Osteocyte (in vitro differentiated cells): ENCODE results near the gene BCAN. TPM values are rescaled to one million over a fixed set of nuclear protein-coding genes. Genes with fewer than 3 reads are reported as not detected.
"Not testable (repeated sequence)": the region's sequence is repeated elsewhere in the genome, so short reads cannot be mapped to it uniquely, and the experiment has no call there.

Source experiments
- DNase-seq: peaks from one replicate; pipeline ENCODE4 v3.0.0; 2021; ENCODE audit warnings: mixed read lengths; ENCODE audit not compliant: unreplicated experiment; ENCODE audit errors: extremely low spot score
- H3K27ac Mint-ChIP-seq: one replicate; pipeline ENCODE4 v1.8.0; 2021; ENCODE audit warnings: mild to moderate bottlenecking, mixed read lengths; ENCODE audit not compliant: unreplicated experiment
- H3K27me3 Mint-ChIP-seq: one replicate; pipeline ENCODE4 v1.8.0; 2021; ENCODE audit warnings: mixed read lengths; ENCODE audit not compliant: unreplicated experiment
- H3K36me3 Mint-ChIP-seq: one replicate; pipeline ENCODE4 v1.8.0; 2021; ENCODE audit warnings: mixed read lengths; ENCODE audit not compliant: unreplicated experiment
- H3K4me1 Mint-ChIP-seq: one replicate; pipeline ENCODE4 v1.8.0; 2021; ENCODE audit warnings: mixed read lengths; ENCODE audit not compliant: unreplicated experiment
- H3K4me3 Mint-ChIP-seq: one replicate; pipeline ENCODE4 v1.8.0; 2021; ENCODE audit warnings: mild to moderate bottlenecking, moderate library complexity, mixed read lengths; ENCODE audit not compliant: unreplicated experiment
- H3K9me3 Mint-ChIP-seq: one replicate; pipeline ENCODE4 v1.8.0; 2021; ENCODE audit warnings: mixed read lengths; ENCODE audit not compliant: unreplicated experiment
- CTCF ChIP-seq: fragments of 200-600 bp; sonication (generic); IDR thresholded peaks from 2 replicates; pipeline ENCODE4 v1.5.0; 2021; ENCODE audit warnings: antibody characterized with exemption, mild to moderate bottlenecking, moderate library complexity
- total RNA-seq: library from RNA; stranded (reverse); gene quantifications from 2 replicates; pipeline ENCODE4 v1.2.1, GENCODE V29; 2021

Gene BCAN
- total RNA-seq, 1 donor from 2014 or later, result 0.43 TPM

GRCh38 chr1:156624814-156625435, 17.0 kb upstream of the BCAN start:
- Mint-ChIP-seq H3K27ac (no peak overlapping the region), H3K36me3 (no peaks in the 10 kb centered on the region), H3K27me3 (peaks cover 57% of the 10 kb centered on the region), H3K4me1 (peaks cover 13% of the 10 kb centered on the region), H3K4me3 (peak overlapping the region; percentile 54), H3K9me3 (no peaks in the 10 kb centered on the region)
- TF ChIP-seq CTCF, result no peak
- no peak for DNase-seq

- no peak for DNase-seq
- Mint-ChIP-seq H3K9me3 (no peaks in the 10 kb centered on the region), H3K36me3 (no peaks in the 10 kb centered on the region), H3K27ac (no peak overlapping the region), H3K27me3 (peaks cover 57% of the 10 kb centered on the region), H3K4me3 (peak overlapping the region; percentile 40), H3K4me1 (peaks cover 13% of the 10 kb centered on the region)
- peak; percentile 81 for TF ChIP-seq CTCF
These were observed 16.4 kb upstream of the BCAN start for GRCh38 chr1:156625436-156626078.

GRCh38 chr1:156626079-156626438, 15.9 kb upstream of the BCAN start:
- H3K4me3 Mint-ChIP-seq, result no peak overlapping the region
- peaks cover 57% of the 10 kb centered on the region for H3K27me3 Mint-ChIP-seq
- DNase-seq, result no peak
- H3K9me3 Mint-ChIP-seq, result no peaks in the 10 kb centered on the region
- TF ChIP-seq CTCF, result no peak
- H3K27ac Mint-ChIP-seq, result no peak overlapping the region
- no peaks in the 10 kb centered on the region for H3K36me3 Mint-ChIP-seq
- H3K4me1 Mint-ChIP-seq, result peaks cover 13% of the 10 kb centered on the region

GRCh38 chr1:156627313-156627880, 14.5 kb upstream of the BCAN start:
- H3K4me3 Mint-ChIP-seq, result no peak overlapping the region
- H3K36me3 Mint-ChIP-seq, result no peaks in the 10 kb centered on the region
- no peaks in the 10 kb centered on the region for H3K9me3 Mint-ChIP-seq
- DNase-seq, result no peak
- peaks cover 13% of the 10 kb centered on the region for H3K4me1 Mint-ChIP-seq
- peak; percentile 70 for TF ChIP-seq CTCF
- no peak overlapping the region for H3K27ac Mint-ChIP-seq
- peaks cover 58% of the 10 kb centered on the region for H3K27me3 Mint-ChIP-seq

- no peak for DNase-seq
- H3K4me3 Mint-ChIP-seq, result no peak overlapping the region
- peaks cover 66% of the 10 kb centered on the region for H3K27me3 Mint-ChIP-seq
- TF ChIP-seq CTCF, result no peak
- no peaks in the 10 kb centered on the region for H3K9me3 Mint-ChIP-seq
- H3K36me3 Mint-ChIP-seq, result no peaks in the 10 kb centered on the region
- no peak overlapping the region for H3K27ac Mint-ChIP-seq
- H3K4me1 Mint-ChIP-seq, result peaks cover 8% of the 10 kb centered on the region
These were observed 12.0 kb upstream of the BCAN start for GRCh38 chr1:156629823-156630449.

GRCh38 chr1:156631152-156631551, 10.8 kb upstream of the BCAN start:
- peaks cover 67% of the 10 kb centered on the region for H3K27me3 Mint-ChIP-seq
- H3K9me3 Mint-ChIP-seq, H3K27ac Mint-ChIP-seq, DNase-seq, H3K4me1 Mint-ChIP-seq, H3K4me3 Mint-ChIP-seq, H3K36me3 Mint-ChIP-seq: not testable (repeated sequence)
